A172 (cell line): ENCODE measurements around the gene NAGA. TPM values are rescaled to one million over a fixed set of nuclear protein-coding genes. Genes with fewer than 3 reads are reported as not detected.

Experiments used
- DNase-seq: peaks from one replicate; pipeline ENCODE4 v3.0.0-alpha.2; 2015; ENCODE audit warnings: low spot score
- total RNA-seq: library from RNA; depleted of rRNA; stranded (reverse); fragments of >200 nt; shearing (Covaris generic); gene quantifications from 2 replicates; pipeline ENCODE4 v1.2.3, GENCODE V29; 2014; rRNA removed

NAGA gene
- total RNA-seq, 1 experiment from 2014 or later: 11.5 TPM

DNA sequence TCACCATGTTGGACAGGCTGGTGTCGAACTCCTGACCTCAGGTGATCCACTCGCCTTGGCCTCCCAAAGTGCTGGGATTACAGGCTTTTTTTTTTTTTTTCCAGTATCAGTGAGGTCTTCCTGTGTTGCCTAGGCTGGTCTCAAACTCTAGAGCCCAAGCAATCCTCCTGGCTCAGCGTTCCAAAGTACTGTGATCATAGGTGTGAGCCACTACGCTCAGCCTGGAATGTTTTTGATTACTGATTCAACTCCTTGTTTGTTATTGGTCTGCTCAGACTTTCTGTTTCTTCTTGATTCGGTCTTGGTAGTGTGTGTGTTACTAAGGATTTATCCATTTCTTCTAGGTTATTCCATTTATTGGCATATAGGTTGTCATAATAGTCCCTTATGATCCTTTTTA is 31.3 kb downstream of the NAGA start:
- no peak for DNase-seq

GRCh38 chr22:42035256-42035655 is 35.4 kb downstream of the NAGA start:
- DNase-seq: no peak

- no peak for DNase-seq
Measured at GRCh38 chr22:42033263-42034181, 37.1 kb downstream of the NAGA start.

DNA sequence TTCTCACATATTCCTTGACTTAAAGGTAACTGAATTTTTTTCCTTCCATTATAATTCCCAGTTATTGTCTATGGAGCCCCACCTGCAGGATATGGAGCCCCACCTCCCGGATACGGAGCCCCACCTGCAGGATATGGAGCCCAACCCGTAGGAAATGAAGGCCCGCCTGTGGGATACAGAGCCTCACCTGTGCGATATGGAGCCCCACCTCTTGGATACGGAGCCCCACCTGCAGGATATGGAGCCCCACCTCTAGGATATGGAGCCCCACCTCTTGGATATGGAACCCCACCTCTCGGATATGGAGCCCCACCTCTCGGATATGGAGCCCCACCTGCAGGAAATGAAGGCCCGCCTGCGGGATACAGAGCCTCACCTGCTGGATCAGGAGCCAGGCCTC is 43.9 kb downstream of the NAGA start:
- no peak for DNase-seq

DNA sequence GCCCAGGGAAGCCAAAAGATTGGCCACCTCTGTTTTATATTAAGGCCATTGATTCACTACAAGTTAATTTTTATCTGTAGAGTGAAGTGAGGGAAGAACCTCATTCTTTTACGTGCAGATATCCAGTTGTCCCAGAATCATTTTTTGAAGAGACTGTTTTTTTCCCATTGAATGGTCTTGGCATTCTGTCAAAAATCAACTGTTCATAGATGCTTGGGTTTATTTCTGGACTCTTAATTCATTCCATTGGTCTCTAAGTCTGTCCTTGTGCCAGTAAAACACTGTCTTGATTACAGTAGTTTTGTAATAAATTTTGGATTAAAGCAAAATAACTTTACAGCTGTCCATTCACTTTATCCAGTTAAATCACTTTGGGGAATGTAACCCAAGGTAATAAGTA is 45.2 kb downstream of the NAGA start:
- no peak for DNase-seq

GRCh38 chr22:42022162-42022847 is 48.3 kb downstream of the NAGA start:
- DNase-seq: peak; percentile 2

- no peak for DNase-seq
Measured at GRCh38 chr22:42021571-42021970, 49.0 kb downstream of the NAGA start.

DNA sequence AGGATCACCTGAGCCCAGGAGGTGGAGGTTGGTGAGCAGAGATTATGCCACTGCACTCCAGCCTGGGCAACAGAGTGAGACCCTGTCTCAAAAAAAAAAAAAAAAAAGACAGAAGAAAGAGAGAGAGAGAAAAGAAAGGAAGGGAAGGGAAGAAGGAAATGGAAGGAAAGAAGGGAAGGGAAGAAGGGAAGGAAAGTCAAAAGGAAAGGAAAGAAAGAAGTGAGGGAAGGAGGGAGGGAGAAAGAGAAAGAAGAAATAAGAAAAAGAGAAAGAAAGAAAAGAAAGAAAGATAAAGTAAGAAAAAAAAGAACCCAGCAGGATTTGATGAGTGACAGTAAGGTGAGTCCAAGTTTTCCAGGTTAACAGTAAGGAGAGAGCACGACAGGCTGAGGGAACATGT is 52.4 kb downstream of the NAGA start:
- DNase-seq: no peak

DNA sequence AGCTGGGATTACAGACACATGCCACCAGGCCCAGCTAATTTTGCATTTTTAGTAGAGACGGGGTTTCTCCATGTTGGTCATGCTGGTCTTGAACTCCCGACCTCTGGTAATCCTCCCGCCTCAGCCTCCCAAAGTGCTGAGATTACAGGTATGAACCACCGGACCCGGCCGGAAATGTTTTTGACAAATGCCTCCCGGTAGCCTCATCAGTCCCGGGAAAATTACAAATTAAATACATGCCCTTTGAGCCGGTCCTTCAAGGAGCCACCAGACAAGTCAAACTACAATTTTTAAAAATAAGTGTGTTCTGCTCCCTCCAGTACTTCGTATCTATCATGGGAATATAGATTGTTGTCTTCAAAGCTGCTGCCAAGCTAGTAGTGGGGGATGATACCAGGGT is 54.5 kb downstream of the NAGA start:
- no peak for DNase-seq

DNA sequence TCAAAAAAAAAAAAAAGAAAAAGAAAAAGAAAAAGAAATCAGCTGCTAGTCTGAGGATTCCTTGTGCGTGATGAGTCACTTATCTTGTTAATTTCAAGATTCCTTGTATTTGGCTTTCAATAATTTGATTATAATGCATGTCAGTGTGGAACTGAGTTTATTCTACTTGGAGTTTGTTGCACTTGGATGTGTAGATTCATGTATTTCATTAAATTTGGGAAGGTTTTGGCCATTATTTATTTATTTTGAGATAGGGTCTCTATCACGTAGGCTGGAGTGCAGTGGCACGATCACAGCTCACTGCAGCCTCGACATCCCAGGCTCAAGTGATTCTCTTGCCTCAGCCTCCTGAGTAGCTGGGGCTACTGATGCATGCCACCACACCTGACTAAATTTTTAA is 57.2 kb downstream of the NAGA start:
- DNase-seq: no peak

DNA sequence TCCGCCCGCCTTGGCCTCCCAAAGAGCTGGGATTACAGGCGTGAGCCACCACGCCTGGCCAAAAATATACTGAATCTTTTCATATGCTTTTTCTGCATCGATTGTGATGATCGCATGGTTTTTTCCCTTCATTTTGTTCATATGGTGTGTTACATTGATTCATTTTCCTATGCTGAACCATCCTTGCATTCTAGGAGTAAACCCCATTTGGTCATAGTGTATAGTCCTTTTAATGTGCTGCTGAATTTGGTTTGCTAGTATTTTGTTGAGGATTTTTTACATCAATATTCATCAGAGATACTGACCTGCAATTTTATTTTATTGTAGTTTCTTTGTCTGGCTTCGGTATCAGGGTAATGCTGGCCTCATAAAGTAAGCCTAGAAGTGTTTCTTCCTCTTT is 59.8 kb downstream of the NAGA start:
- DNase-seq: no peak

Other genes starting within 250 kb of the NAGA start
- gene SREBF2, start 237.7 kb downstream of the NAGA start, total RNA-seq: 15.8 and 17.7 TPM in 2 replicates
- not detected in 2 replicates for gene SHISA8, start 155.7 kb downstream of the NAGA start, total RNA-seq
- gene TNFRSF13C, start 144.0 kb downstream of the NAGA start, total RNA-seq: 0.03 TPM in 1 of 2 replicates, not detected in the other
- gene CENPM, start 123.7 kb downstream of the NAGA start, total RNA-seq: 42.4 and 54.8 TPM in 2 replicates
- 7.7 and 8.3 TPM in 2 replicates for gene SEPTIN3, start 101.4 kb downstream of the NAGA start, total RNA-seq
- gene WBP2NL, start 72.0 kb downstream of the NAGA start, total RNA-seq: not detected in 2 replicates
- gene PHETA2, start 3.4 kb upstream of the NAGA start, total RNA-seq: 0.07 and 0.17 TPM in 2 replicates
- 2.9 and 6.5 TPM in 2 replicates for gene SMDT1, start 8.9 kb upstream of the NAGA start, total RNA-seq
- 73.3 and 80.7 TPM in 2 replicates for gene NDUFA6, start 20.0 kb upstream of the NAGA start, total RNA-seq
- gene CYP2D6, start 60.0 kb upstream of the NAGA start, total RNA-seq: 0.03 and 0.46 TPM in 2 replicates
- 12.4 and 26.0 TPM in 2 replicates for gene TCF20, start 199.8 kb upstream of the NAGA start, total RNA-seq